ENCODE measurements around the gene TYW5.

TYW5 gene

GRCh38 chr2:199989822-199990221, 34.5 kb upstream of the TYW5 start:
- Histone ChIP-seq H3F3A (ENCODE audit: control insufficient read depth, insufficient read depth) (no peaks in the 10 kb centered on the region), H3K27me3 (ENCODE audit: control insufficient read depth, low read length) (0 out of 2 replicates have a peak, but pooled peaks cover 2% of the 10 kb centered on the region), H3K79me2 (ENCODE audit: control insufficient read depth, low read length) (no peaks in the 10 kb centered on the region), H3K27ac (ENCODE audit: low read depth, low read length) (no peak overlapping the region), H3K36me3 (ENCODE audit: control insufficient read depth, low read length) (no peaks in the 10 kb centered on the region), H3K9me3 (ENCODE audit: control insufficient read depth, insufficient read depth, low read length) (no peaks in the 10 kb centered on the region), H3K4me3 (ENCODE audit: low read length) (no peak overlapping the region), H3K4me1 (ENCODE audit: control insufficient read depth, low read length) (0 out of 2 replicates have a peak, but pooled peaks cover 5% of the 10 kb centered on the region), H4K20me1 (ENCODE audit: control insufficient read depth, insufficient read depth, low read depth, low read length) (no peaks in the 10 kb centered on the region), H3K9me2 (replicated peaks; ENCODE audit: control insufficient read depth, low read length) (no peaks in the 10 kb centered on the region), H3K4me2 (ENCODE audit: low read length) (no peak overlapping the region)
- TF ChIP-seq EZH2phosphoT487 (IDR thresholded peaks at IDR 0.05; ENCODE audit: borderline replicate concordance, low read length): no peak
- TF ChIP-seq, protein P1, sequence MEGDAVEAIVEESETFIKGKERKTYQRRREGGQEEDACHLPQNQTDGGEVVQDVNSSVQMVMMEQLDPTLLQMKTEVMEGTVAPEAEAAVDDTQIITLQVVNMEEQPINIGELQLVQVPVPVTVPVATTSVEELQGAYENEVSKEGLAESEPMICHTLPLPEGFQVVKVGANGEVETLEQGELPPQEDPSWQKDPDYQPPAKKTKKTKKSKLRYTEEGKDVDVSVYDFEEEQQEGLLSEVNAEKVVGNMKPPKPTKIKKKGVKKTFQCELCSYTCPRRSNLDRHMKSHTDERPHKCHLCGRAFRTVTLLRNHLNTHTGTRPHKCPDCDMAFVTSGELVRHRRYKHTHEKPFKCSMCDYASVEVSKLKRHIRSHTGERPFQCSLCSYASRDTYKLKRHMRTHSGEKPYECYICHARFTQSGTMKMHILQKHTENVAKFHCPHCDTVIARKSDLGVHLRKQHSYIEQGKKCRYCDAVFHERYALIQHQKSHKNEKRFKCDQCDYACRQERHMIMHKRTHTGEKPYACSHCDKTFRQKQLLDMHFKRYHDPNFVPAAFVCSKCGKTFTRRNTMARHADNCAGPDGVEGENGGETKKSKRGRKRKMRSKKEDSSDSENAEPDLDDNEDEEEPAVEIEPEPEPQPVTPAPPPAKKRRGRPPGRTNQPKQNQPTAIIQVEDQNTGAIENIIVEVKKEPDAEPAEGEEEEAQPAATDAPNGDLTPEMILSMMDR (IDR thresholded peaks at IDR 0.05; ENCODE audit: low read depth, low read length, poor library complexity, severe bottlenecking): no peak

DNA sequence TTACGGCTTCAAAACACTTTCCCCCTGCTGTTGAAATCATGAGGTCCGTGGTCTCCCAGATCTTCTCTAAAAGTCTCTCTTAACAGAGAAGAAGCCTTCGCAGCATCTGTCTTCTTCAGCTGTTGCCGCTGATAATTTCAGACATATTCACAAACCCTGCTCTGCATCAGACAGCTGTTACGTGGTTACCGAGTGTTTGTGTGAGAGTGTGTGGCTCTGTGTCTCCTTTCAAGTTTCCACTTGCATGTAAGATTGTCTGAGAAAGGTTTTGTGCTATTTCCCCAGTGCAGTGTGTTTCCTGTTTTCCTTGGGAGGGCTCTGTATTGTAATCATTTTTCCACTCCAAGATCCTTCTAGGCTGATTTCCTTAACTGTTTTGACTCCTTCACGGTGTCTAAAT, 32.9 kb upstream of the TYW5 start:
- Histone ChIP-seq H3K9me2 (replicated peaks; ENCODE audit: control insufficient read depth, low read length) (no peaks in the 10 kb centered on the region), H3K9me3 (ENCODE audit: control insufficient read depth, insufficient read depth, low read length) (no peaks in the 10 kb centered on the region), H3K36me3 (ENCODE audit: control insufficient read depth, low read length) (no peaks in the 10 kb centered on the region), H3K4me3 (ENCODE audit: low read length) (no peak overlapping the region), H3F3A (ENCODE audit: control insufficient read depth, insufficient read depth) (no peaks in the 10 kb centered on the region), H3K4me2 (ENCODE audit: low read length) (no peak overlapping the region), H3K27me3 (ENCODE audit: control insufficient read depth, low read length) (no peaks in the 10 kb centered on the region), H3K27ac (ENCODE audit: low read depth, low read length) (no peak overlapping the region), H4K20me1 (ENCODE audit: control insufficient read depth, insufficient read depth, low read depth, low read length) (no peaks in the 10 kb centered on the region), H3K4me1 (ENCODE audit: control insufficient read depth, low read length) (0 out of 2 replicates have a peak, but pooled peaks cover 5% of the 10 kb centered on the region), H3K79me2 (ENCODE audit: control insufficient read depth, low read length) (no peaks in the 10 kb centered on the region)
- no peak for TF ChIP-seq EZH2phosphoT487 (IDR thresholded peaks at IDR 0.05; ENCODE audit: borderline replicate concordance, low read length)
- TF ChIP-seq, protein P1 (IDR thresholded peaks at IDR 0.05; ENCODE audit: low read depth, low read length, poor library complexity, severe bottlenecking): no peak

DNA sequence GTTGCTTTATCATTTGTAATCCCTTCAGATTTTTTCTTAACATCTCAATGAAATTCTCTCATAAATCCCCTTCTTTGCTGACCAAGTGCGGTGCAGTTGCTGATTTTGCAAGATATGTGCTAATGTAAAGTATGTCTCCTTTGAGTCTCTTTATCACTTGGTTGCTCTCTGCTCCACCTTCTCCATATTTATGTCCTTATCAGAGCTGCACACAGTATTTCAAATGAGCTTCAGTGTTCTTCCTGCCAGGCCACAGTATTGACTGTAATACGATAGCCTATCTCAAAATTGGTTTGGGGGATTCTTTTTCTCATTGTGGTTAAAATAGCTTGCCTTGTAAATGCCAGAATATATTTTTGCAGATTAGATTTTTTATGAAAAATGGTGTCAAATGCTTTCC, 32.3 kb upstream of the TYW5 start:
- Histone ChIP-seq H3K27me3 (ENCODE audit: control insufficient read depth, low read length) (0 out of 2 replicates have a peak, but pooled peaks cover 2% of the 10 kb centered on the region), H3K27ac (ENCODE audit: low read depth, low read length) (no peak overlapping the region), H3F3A (ENCODE audit: control insufficient read depth, insufficient read depth) (no peaks in the 10 kb centered on the region), H3K79me2 (ENCODE audit: control insufficient read depth, low read length) (no peaks in the 10 kb centered on the region), H3K4me2 (ENCODE audit: low read length) (no peak overlapping the region), H3K9me3 (ENCODE audit: control insufficient read depth, insufficient read depth, low read length) (no peaks in the 10 kb centered on the region), H3K4me3 (ENCODE audit: low read length) (no peak overlapping the region), H3K36me3 (ENCODE audit: control insufficient read depth, low read length) (no peaks in the 10 kb centered on the region), H3K4me1 (ENCODE audit: control insufficient read depth, low read length) (0 out of 2 replicates have a peak, but pooled peaks cover 5% of the 10 kb centered on the region), H4K20me1 (ENCODE audit: control insufficient read depth, insufficient read depth, low read depth, low read length) (no peaks in the 10 kb centered on the region), H3K9me2 (replicated peaks; ENCODE audit: control insufficient read depth, low read length) (no peaks in the 10 kb centered on the region)
- no peak for TF ChIP-seq EZH2phosphoT487 (IDR thresholded peaks at IDR 0.05; ENCODE audit: borderline replicate concordance, low read length)
- TF ChIP-seq, protein P1 (IDR thresholded peaks at IDR 0.05; ENCODE audit: low read depth, low read length, poor library complexity, severe bottlenecking): no peak
